Astrocyte of the hippocampus (primary cell): ENCODE measurements around the gene KSR1.
"Not testable (repeated sequence)": the region's sequence is repeated elsewhere in the genome, so short reads cannot be mapped to it uniquely, and the experiment has no call there.

Experiments used
- DNase-seq: peaks from one replicate; pipeline ENCODE4 v3.0.0; 2011; ENCODE audit warnings: low read depth, low spot score

The KSR1 gene

DNA sequence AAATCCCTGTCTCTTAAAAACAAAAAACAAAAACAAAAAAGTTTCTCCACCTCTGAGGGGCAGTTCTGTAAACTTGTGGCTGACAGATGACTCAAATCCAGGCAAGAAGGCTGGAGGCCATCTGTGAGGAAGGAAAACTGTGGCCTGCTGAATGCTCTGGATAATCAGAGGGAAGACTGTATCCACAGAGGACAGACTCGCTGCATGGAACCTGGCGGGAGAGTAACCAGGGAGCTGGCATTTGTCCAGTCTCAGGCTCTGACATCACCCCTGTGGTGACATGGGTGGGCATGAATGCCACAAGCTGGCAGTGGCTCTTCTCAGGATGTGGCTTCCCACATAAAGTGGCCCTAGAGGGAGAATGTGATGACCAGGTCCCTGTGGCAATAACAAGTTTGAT is 2.8 kb upstream of the KSR1 start:
- peak; percentile 56 for DNase-seq

DNA sequence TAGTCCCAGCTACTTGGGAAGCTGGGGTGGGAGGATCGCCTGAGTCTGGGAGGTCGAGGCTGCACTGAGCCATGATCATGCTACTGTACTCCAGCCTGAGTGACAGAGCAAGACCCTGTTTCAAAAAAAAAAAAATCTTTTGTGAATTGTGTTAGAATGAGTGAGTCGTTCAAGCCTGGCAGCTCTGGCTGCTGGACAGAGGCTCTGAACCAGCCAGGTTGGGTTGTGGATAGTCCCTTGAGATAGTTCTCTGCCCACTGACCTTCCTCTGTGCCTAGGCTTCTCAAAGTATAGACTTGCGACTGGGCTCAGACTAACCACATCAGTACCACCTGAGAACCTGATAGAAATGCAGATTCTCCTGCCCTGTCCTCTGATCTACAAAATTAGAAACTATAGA is 2.2 kb upstream of the KSR1 start:
- DNase-seq: no peak

DNA sequence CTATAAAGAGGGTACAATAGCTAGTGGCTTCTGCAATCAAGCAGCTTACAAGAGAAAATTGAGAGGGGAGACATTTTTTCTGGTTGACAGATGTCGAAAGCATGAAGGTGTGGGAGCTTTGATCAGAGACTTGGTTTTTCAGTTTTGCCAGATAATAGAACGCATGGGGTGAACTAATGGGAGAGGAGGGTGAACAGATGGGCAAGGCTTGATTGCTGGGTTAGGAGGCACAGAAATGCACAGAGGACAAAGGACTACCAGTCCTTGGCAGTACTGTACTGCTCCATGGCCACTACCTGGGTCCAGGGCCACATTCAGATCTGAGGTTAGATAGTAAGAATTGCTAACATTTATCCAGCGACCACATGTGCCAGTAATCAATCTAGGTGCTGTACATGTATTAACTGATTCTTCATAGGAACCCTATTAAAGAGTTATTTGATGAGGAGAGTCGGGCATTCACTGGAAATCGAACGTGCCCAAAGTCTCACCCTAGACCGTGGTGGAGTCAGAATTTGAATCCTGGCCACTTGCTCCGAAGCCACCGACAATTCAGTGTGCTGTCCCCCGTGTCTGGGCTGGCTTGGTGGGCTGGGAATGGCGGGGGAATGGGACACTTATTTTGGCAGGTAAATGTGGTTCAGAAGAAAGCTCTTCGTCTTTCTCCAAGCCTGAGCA is 873 bp upstream of the KSR1 start:
- DNase-seq: no peak

DNA sequence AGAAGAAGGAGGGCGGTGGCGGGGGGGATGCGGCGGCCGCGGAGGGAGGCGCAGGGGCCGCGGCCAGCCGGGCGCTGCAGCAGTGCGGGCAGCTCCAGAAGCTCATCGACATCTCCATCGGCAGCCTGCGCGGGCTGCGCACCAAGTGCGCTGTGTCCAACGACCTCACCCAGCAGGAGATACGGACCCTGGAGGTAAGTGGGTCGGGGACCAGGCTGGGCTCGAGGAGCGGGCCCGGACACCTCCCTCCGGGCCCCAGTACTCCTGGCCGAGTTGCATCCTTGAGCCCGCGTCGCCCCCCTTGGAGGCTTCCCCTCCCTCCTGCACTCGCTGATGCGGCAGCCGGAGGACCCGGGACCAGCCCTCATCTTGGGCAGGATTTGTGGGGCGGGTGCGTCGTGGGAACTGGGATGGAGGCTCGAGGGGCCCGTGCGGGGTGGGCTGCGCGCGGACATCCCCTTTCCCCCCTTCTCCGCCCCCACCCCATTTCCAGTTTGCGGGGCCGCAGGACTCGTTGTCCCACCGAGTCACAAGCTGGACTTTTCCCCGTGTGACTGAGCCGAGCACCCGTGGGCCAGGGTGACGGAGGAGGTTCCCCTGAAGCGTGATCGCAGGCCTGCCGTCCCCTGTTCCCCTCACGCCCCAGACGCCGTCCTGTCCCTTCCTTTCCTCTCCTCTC is 572 bp downstream of the KSR1 start:
- DNase-seq: peak; percentile 34

DNA sequence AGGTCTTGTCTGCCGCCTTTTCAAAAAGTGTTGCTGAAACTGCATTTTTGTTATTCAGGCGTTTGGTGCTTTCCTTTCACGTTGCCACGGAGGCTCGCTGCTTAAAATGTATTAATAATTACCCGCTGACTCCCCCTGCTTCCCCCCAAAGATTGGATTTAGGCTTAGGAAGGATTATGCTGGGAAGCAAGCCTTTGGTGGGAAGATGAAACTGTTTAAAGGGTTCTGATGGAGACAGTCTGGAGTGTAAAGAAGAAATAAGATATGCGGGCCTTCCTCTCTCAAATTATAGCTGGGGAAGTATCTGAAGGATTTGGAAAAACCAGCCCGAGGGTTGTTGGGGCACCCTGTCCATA is 1.1 kb downstream of the KSR1 start:
- no peak for DNase-seq

DNA sequence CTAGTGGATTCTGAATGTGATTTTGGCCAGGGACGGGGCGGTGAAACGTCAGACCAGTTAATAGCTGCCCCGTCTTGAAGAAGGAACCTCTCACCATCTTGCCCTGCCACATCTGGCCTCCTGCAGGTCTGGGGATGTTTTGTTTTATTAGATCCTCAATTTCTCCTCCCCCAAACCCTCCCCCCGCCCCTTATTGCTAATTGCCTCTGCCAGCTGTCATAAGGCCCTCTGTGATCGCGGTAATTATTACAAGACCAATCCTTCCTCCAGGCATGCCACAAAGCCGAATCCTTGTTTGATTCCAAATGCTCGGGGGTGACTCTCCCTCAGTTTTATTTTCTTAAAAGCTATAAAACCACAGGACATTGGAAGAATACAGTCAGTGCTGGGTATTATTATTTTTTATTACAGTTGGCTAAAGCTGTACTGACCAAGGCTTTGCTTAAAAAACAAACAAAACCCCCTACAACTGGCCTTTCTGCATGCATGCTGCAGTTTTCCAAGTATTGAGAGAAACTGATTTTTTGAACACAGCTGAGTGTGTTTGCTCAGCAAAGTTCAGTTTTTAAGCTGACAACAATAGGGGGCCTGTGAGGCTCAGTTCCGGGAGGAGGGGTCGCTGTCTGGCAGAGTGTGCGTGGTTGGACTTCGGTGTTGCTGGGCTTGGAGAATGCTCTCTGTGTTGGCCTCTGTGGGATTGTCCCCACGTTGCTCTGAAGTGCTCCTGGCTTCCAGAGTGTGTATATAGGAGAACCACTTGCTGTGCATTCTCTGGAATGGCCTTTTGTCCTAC is 1.7 kb downstream of the KSR1 start:
- DNase-seq: peak; percentile 43

DNA sequence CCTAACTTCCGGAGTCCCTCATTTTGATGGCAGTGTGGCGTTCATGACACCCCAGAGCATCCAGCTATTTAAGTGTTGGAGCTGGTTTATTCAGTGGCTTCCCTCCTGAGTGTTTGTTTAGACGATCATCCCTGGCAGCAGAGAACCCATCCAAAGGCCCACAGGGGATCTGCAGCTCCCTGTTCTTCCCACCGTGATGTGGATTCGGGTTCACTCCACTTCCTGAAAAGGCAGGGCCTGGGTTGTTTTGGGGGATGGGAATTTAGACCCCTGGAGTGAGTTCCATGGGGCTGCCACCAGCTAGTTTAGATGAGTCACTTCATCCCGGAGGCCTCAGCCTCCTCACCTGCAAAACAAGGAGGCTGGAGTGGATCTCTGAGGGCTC is 2.3 kb downstream of the KSR1 start:
- peak; percentile 20 for DNase-seq

DNA sequence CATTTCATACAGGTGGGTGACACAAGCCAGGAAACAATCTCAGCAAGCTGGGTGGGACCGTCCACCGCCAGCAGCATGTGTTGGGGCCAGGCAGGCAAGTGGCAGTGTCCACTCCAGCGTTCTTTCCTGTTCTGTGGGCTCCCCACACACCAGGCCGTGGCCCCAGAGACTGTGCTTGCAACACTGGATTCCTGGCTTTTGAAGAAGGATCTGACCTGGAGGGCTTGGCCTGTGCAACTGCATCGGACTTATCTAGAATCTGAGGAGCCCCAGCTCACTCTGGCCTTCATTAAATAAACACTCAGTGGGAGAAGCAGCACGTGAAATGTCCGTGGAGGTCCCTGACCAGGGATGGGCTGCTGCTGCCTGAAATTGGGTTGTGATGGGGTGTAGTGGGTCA is 3.2 kb downstream of the KSR1 start:
- DNase-seq: no peak

DNA sequence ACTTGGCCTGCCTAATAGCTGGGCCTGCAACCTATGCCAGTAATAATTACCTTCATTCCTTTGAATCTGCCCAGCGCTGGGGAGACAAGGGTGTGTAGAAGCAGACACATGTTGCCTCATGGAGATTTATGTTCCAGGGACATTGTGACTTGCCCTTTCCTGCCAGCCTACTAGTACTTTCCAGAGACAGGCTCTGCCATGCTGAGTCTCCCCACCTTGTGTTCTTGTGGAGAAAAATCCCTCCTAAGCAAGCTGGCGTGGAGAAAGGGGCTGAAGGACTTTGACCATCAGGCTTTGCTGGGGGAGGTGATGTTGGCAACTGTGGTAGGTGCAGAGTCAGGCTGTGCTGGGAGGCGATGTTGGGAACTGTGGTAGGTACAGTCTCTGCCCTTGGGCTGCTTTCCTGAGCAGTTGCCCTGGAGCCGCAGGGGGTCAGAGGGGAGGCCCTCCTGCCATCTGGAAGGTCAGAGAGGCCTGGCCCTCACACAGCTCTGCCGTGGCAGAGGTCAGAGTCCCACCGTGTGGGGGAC is 4.0 kb downstream of the KSR1 start:
- DNase-seq: no peak

DNA sequence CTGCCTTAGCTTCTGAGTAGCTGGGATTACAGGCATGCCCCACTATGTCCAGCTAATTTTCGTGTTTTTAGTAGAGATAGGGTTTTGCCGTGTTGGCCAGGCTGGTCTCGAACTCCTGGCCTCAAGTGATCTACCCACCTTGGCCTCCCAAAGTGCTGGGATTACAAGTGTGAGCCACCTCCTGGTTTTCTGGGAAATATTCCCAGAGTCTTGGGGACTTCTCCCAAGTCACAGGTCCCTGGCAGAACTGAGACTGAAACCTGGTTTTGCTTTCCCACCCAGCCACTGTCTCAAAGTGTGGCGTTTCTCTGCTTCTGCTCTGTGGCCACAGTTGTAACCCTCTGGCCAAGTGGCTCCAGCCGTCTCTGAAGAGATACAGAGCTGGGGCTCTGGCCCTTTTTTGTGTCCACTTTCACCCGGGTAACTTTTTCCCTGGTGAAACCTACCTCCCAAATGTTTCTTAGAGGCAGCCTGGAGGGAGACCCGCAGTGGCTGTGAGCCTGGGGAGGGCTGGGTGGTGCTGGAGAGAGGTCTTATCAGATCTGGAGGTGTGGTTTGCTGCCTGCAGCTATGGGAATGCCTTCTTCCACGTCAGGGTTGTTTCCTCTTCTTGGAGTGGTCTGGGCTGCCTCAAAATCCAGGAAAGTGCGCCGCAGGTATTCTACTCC is 5.1 kb downstream of the KSR1 start:
- DNase-seq: no peak

DNA sequence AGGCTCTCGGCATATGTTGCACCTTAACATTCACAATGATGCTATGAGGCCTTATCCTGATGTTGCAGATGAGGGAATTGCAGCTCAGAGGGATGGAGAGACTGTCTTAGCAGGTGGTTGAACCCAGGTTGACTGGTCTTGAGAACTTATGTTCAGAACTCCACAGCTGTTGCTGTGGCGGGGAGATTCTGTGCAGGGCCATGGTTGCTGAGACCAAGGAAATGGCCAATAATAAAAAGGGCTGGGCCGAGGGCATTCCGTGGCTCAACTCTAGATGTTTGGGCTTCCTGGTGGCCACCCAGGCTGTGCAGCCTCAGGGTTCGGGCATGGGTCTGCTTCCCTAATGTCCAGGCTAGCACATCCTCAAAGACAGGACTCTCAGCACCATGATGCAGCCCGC is 5.9 kb downstream of the KSR1 start:
- no peak for DNase-seq

DNA sequence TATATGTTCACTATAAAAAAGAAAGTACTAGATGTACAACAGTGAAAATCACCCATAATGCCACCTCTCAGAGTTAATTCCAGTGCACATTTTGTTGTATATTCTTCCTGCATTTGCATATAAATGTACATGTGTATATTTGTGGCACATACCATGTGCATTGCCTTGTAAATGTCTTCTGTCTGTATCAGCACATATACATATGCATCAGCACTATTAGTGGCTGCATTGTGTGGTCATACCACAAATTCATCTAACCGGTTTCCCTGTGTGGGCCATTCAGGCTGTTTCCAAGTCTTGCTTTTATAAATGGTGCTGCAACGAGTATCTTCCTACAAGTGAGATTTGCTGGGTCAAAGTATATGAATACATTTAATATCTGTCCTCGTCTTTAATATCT is 6.5 kb downstream of the KSR1 start:
- no peak for DNase-seq

DNA sequence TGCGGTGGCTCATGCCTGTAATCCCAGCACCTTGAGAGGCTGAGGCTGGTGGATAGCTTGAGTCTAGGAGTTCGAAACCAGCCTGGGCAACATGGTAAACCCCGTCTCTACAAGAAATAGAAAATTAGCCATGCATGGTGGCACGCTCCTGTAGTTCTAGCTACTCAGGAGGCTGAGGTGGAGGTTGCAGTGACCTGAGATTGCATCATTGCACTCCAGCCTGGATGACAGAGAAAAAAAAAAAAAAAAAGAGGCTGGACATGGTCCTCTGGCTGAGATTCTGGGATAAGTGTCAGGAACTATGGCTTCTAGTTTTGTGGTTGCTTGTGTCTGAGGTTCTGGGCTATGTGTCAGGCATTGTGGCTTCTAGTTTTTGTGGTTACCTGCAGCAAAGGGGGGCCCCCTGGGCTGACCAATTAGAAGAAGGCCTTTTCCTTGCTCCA is 7.0 kb downstream of the KSR1 start:
- DNase-seq: peak; percentile 69

DNA sequence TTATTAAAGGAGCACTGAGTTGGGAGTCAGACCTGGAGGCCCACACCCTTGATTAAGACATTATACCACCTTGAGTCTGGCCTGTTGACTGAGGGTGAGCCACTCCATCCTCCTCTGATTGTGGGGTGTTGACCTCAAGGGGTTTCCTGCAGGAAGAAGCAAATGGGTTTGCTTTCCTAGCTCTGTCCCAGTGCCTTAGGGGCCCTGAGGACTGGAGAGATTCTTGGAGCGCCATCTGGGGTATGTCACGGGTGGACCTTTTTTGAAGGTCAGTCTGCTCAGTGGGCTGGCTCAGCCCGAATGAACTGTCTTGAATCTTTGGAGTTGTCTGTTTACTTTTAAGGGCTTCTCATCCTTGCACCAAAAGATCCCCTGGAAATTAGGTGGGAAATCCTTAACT is 7.8 kb downstream of the KSR1 start:
- not testable (repeated sequence) for DNase-seq

DNA sequence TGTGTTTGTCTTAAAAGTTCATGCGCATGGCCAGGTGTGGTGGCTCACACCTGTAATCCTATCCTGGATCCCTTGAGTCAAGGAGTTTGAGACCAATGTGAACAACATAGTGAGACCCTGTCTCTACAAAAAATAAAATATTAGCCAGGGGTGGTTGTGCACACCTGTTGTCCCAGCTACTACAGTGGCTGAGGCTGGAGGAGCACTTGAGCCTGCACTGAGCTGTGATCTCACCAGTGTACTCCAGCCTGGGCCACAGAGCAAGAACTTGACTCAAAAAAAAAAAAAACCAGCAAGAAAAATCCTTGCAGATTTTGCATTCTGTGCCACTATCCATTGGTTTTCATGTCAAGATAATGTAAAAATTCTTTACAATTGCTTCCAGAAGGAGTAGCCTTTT is 8.2 kb downstream of the KSR1 start:
- DNase-seq: no peak

DNA sequence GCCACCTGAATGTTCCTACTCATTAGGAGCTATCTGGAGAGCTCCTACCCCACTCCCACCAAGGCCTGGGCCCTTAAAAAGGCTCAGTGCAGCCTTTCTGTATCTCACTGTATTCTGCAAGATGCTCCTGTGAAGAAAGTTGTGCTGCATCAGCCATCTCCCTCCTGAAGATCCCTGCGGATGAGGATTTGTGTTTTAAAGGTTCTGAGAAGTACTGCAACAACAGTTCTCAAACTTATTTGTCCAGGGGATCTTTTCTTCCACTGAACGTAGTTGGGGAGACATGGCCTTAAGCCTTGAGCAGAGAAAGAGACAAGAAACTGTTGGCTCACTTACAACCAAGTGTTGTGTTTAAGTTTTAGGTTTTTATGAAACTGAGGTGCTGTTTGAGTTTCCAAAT is 9.6 kb downstream of the KSR1 start:
- not testable (repeated sequence) for DNase-seq

DNA sequence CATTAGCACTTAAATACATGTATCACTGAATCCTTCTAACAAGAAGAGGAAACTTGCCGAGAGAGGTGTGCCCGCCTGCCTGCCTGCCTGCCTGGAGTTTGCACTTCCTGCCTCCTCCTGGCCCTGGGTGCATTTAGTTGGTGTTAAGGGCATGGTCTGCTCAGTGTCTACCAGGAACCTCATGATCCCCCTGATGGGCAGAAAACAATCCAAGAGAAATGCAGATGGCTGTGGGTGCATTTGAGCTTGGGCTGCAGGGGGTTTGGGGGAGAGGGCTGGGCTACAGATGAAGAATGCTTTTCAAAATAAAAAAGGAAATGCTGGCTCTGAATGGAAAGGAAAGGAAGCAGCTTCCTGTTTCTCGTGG is 10.1 kb downstream of the KSR1 start:
- no peak for DNase-seq

DNA sequence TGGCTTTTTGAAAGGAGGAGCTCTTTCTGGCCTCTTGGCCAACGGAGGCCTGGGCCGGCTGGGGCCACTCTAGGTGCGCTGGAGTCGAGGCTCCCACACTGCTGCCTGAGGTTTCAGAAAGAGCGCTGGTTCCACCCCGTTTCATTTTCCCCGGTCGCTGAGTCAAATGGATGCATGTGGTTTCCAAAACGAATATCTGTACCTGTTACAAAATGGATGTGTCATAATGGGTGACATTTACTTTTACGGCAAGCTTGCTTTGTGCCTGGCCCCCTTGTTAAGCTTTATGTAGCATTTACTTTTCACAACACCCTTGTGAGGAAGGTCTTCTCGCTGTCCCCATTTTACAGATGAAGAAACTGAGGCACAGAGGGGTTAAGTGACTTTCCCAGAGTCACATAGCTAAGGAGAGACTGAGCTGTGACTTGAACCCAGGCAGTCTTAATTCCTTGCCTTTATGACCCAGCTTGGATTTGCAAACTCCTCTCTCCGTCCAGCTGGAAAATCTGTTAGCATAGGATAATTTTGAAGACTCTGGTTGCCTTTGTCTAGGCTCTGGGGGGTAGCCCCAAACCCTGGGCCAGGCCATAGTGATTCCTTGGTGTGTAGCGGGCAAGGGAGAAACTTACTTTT is 10.6 kb downstream of the KSR1 start:
- no peak for DNase-seq

DNA sequence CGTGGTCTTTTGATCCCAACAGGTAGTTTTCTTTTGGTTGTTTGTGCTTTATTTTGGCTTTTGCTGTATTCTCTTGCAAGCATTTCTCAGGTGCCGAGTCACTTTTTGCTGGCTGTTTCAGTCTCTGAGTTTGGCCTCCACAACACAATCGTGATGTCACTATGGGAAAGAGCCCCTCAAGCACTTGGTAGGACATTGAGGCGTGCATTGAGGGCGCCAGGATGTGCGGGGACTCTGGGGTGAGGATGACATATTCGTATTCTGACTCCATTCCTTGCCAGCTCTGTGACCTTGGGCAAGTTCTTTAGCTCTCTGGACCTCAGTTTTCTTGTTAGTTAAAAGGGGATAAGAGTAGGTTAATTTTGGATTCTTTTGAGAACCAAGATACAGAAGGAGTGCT is 13.0 kb downstream of the KSR1 start:
- DNase-seq: no peak

DNA sequence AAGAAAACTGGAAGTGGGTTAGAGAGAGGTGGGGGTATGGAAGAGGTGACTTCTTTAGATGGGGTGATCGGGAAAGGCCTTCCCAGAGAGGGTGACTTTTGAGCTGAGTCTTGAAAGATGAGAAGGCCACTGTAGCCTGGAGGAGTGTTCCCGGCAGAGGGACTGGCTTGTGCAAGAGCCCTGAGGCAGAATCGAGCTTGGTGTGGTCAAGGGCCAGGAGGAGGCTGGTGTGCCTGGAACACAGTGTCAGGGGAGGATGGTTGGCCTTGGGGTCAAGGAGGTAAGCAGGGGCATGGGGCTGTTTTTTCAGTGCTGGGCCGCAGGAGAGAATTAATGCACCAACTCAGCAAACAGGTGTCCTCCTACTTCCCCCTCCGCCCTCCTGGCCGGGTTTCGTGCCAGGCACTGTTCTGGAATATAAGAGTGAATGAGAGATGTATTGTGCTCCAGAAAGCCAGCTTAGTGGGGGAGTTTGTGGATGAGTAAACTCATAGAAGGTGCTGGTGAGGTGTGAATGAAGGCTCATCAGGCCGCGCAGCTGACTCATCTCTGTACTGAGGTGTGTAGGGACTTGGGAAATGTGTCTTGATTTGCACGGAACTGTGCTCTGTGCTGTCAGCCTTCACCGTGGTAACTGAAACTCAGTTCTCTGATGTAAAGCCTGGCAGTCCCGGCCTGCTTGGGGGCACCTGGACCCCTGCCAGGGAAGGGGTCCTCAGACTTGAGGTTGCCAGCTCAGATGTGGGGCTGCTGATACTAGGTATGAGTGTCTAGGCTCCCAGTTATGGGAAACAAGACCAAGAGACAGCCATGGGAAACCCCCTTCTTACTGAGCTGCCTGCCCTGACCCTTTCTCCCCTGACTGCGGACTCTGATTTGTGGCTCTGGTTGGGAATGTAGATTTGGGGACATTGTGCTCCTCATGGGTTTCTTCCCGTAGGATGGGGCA is 15.3 kb downstream of the KSR1 start:
- DNase-seq: peak; percentile 73
